ENCODE data around the gene WDR4.

WDR4 gene

GRCh38 chr21:42858185-42858847 is 21.0 kb downstream of the WDR4 start:
- H3K4me3 ChIP-seq (ENCODE audit: low read depth, low read length) = no peak overlapping the region
- H3K4me1 ChIP-seq (ENCODE audit: control insufficient read depth, insufficient read depth, low read length) = no peaks in the 10 kb centered on the region
- H3K27me3 ChIP-seq (ENCODE audit: control insufficient read depth, insufficient read depth, low read length) = no peaks in the 10 kb centered on the region
- H3K9ac ChIP-seq (ENCODE audit: low read depth, low read length) = no peak overlapping the region
- H3K9me3 ChIP-seq (ENCODE audit: control insufficient read depth, insufficient read depth, low read length) = no peaks in the 10 kb centered on the region
- peaks cover 80% of the 10 kb centered on the region for H3K36me3 ChIP-seq (ENCODE audit: control insufficient read depth, insufficient read depth, low read length)

GRCh38 chr21:42857216-42857615 is 22.1 kb downstream of the WDR4 start:
- H3K4me1 ChIP-seq (ENCODE audit: control insufficient read depth, insufficient read depth, low read length) = no peaks in the 10 kb centered on the region
- H3K9me3 ChIP-seq (ENCODE audit: control insufficient read depth, insufficient read depth, low read length) = no peaks in the 10 kb centered on the region
- H3K4me3 ChIP-seq (ENCODE audit: low read depth, low read length) = no peak overlapping the region
- H3K36me3 ChIP-seq (ENCODE audit: control insufficient read depth, insufficient read depth, low read length) = peaks cover 77% of the 10 kb centered on the region
- H3K9ac ChIP-seq (ENCODE audit: low read depth, low read length) = no peak overlapping the region
- no peaks in the 10 kb centered on the region for H3K27me3 ChIP-seq (ENCODE audit: control insufficient read depth, insufficient read depth, low read length)

GRCh38 chr21:42855937-42856335 is 23.4 kb downstream of the WDR4 start:
- H3K36me3 ChIP-seq (ENCODE audit: control insufficient read depth, insufficient read depth, low read length) = peaks cover 82% of the 10 kb centered on the region
- H3K27me3 ChIP-seq (ENCODE audit: control insufficient read depth, insufficient read depth, low read length) = no peaks in the 10 kb centered on the region
- H3K9me3 ChIP-seq (ENCODE audit: control insufficient read depth, insufficient read depth, low read length) = no peaks in the 10 kb centered on the region
- no peak overlapping the region for H3K9ac ChIP-seq (ENCODE audit: low read depth, low read length)
- H3K4me1 ChIP-seq (ENCODE audit: control insufficient read depth, insufficient read depth, low read length) = no peaks in the 10 kb centered on the region
- H3K4me3 ChIP-seq (ENCODE audit: low read depth, low read length) = no peak overlapping the region

GRCh38 chr21:42855171-42855936 is 24.0 kb downstream of the WDR4 start:
- no peak overlapping the region for H3K9ac ChIP-seq (ENCODE audit: low read depth, low read length)
- H3K9me3 ChIP-seq (ENCODE audit: control insufficient read depth, insufficient read depth, low read length) = no peaks in the 10 kb centered on the region
- no peaks in the 10 kb centered on the region for H3K27me3 ChIP-seq (ENCODE audit: control insufficient read depth, insufficient read depth, low read length)
- H3K4me1 ChIP-seq (ENCODE audit: control insufficient read depth, insufficient read depth, low read length) = no peaks in the 10 kb centered on the region
- H3K4me3 ChIP-seq (ENCODE audit: low read depth, low read length) = no peak overlapping the region
- peaks cover 85% of the 10 kb centered on the region for H3K36me3 ChIP-seq (ENCODE audit: control insufficient read depth, insufficient read depth, low read length)

- Histone ChIP-seq H3K4me1 (ENCODE audit: control insufficient read depth, insufficient read depth, low read length) (no peaks in the 10 kb centered on the region), H3K4me3 (ENCODE audit: low read depth, low read length) (no peak overlapping the region), H3K9ac (ENCODE audit: low read depth, low read length) (no peak overlapping the region), H3K36me3 (ENCODE audit: control insufficient read depth, insufficient read depth, low read length) (peaks cover 86% of the 10 kb centered on the region), H3K27me3 (ENCODE audit: control insufficient read depth, insufficient read depth, low read length) (no peaks in the 10 kb centered on the region), H3K9me3 (ENCODE audit: control insufficient read depth, insufficient read depth, low read length) (no peaks in the 10 kb centered on the region)
Observed at GRCh38 chr21:42854246-42855010, 24.9 kb downstream of the WDR4 start.

GRCh38 chr21:42853621-42854020 is 25.7 kb downstream of the WDR4 start:
- H3K36me3 ChIP-seq (ENCODE audit: control insufficient read depth, insufficient read depth, low read length) = peaks cover 85% of the 10 kb centered on the region
- H3K9ac ChIP-seq (ENCODE audit: low read depth, low read length) = no peak overlapping the region
- H3K4me1 ChIP-seq (ENCODE audit: control insufficient read depth, insufficient read depth, low read length) = no peaks in the 10 kb centered on the region
- H3K27me3 ChIP-seq (ENCODE audit: control insufficient read depth, insufficient read depth, low read length) = no peaks in the 10 kb centered on the region
- no peak overlapping the region for H3K4me3 ChIP-seq (ENCODE audit: low read depth, low read length)
- no peaks in the 10 kb centered on the region for H3K9me3 ChIP-seq (ENCODE audit: control insufficient read depth, insufficient read depth, low read length)

GRCh38 chr21:42852925-42853570 is 26.3 kb downstream of the WDR4 start:
- H3K9me3 ChIP-seq (ENCODE audit: control insufficient read depth, insufficient read depth, low read length) = no peaks in the 10 kb centered on the region

GRCh38 chr21:42851812-42852665 is 27.3 kb downstream of the WDR4 start:
- Histone ChIP-seq H3K27me3 (ENCODE audit: control insufficient read depth, insufficient read depth, low read length) (no peaks in the 10 kb centered on the region), H3K9ac (ENCODE audit: low read depth, low read length) (no peak overlapping the region), H3K9me3 (ENCODE audit: control insufficient read depth, insufficient read depth, low read length) (no peaks in the 10 kb centered on the region), H3K4me1 (ENCODE audit: control insufficient read depth, insufficient read depth, low read length) (no peaks in the 10 kb centered on the region), H3K4me3 (ENCODE audit: low read depth, low read length) (no peak overlapping the region), H3K36me3 (ENCODE audit: control insufficient read depth, insufficient read depth, low read length) (peaks cover 85% of the 10 kb centered on the region)

More at GRCh38 chr21:42852925-42853570, 26.3 kb downstream of the WDR4 start:
- peaks cover 81% of the 10 kb centered on the region for H3K36me3 ChIP-seq (ENCODE audit: control insufficient read depth, insufficient read depth, low read length)
- no peaks in the 10 kb centered on the region for H3K27me3 ChIP-seq (ENCODE audit: control insufficient read depth, insufficient read depth, low read length)
- no peak overlapping the region for H3K9ac ChIP-seq (ENCODE audit: low read depth, low read length)
- H3K4me1 ChIP-seq (ENCODE audit: control insufficient read depth, insufficient read depth, low read length) = no peaks in the 10 kb centered on the region
- H3K4me3 ChIP-seq (ENCODE audit: low read depth, low read length) = no peak overlapping the region

- Histone ChIP-seq H3K4me1 (ENCODE audit: control insufficient read depth, insufficient read depth, low read length) (no peaks in the 10 kb centered on the region), H3K36me3 (ENCODE audit: control insufficient read depth, insufficient read depth, low read length) (peaks cover 82% of the 10 kb centered on the region), H3K9me3 (ENCODE audit: control insufficient read depth, insufficient read depth, low read length) (no peaks in the 10 kb centered on the region), H3K9ac (ENCODE audit: low read depth, low read length) (no peak overlapping the region), H3K4me3 (ENCODE audit: low read depth, low read length) (no peak overlapping the region), H3K27me3 (ENCODE audit: control insufficient read depth, insufficient read depth, low read length) (no peaks in the 10 kb centered on the region)
Observed at GRCh38 chr21:42850866-42851391, 28.4 kb downstream of the WDR4 start.

- Histone ChIP-seq H3K9ac (ENCODE audit: low read depth, low read length) (no peak overlapping the region), H3K4me3 (ENCODE audit: low read depth, low read length) (no peak overlapping the region), H3K27me3 (ENCODE audit: control insufficient read depth, insufficient read depth, low read length) (no peaks in the 10 kb centered on the region), H3K36me3 (ENCODE audit: control insufficient read depth, insufficient read depth, low read length) (peaks cover 80% of the 10 kb centered on the region), H3K9me3 (ENCODE audit: control insufficient read depth, insufficient read depth, low read length) (no peaks in the 10 kb centered on the region), H3K4me1 (ENCODE audit: control insufficient read depth, insufficient read depth, low read length) (no peaks in the 10 kb centered on the region)
Observed at GRCh38 chr21:42850463-42850862, 28.9 kb downstream of the WDR4 start.

All from iPS-15b (cell line).